GM23338 (cell line): Measurements from ENCODE around the gene CCS. TPM values are rescaled to one million over a fixed set of nuclear protein-coding genes. Genes with fewer than 3 reads are reported as not detected.

Experiments
- ATAC-seq: fragments of 200-7000 bp; cut with Tn5 transposase; 3 replicates; pipeline ENCODE4 v1.9.1; 2020
- DNase-seq: peaks from one replicate; pipeline ENCODE4 v3.0.0-alpha.2; 2015; ENCODE audit warnings: low spot score
- H2AFZ ChIP-seq: fragments of 200-600 bp; sonication (generic); 2 replicates; pipeline ENCODE4 v1.8.0; 2016; ENCODE audit warnings: antibody characterized with exemption, mild to moderate bottlenecking, moderate library complexity
- H3F3A ChIP-seq: fragments of 200-600 bp; sonication (generic); replicated peaks from 2 replicates; pipeline ENCODE4 v1.8.0; 2017; ENCODE audit warnings: antibody characterized with exemption, mixed run types, low read depth
- H3K27ac ChIP-seq: fragments of 200-600 bp; sonication (generic); 2 replicates; pipeline ENCODE4 v1.6.1; 2016; ENCODE audit warnings: low read depth
- H3K27me3 ChIP-seq: fragments of 200-600 bp; sonication (generic); 2 replicates; pipeline ENCODE4 v1.8.0; 2016; ENCODE audit warnings: mild to moderate bottlenecking, mixed run types, moderate library complexity; ENCODE audit not compliant: insufficient read depth
- H3K36me3 ChIP-seq: fragments of 200-600 bp; sonication (generic); 2 replicates; pipeline ENCODE4 v1.8.0; 2016; ENCODE audit warnings: mild to moderate bottlenecking; ENCODE audit not compliant: insufficient read depth
- H3K4me1 ChIP-seq: fragments of 200-600 bp; sonication (generic); 2 replicates; pipeline ENCODE4 v1.8.0; 2016; ENCODE audit warnings: mild to moderate bottlenecking, moderate library complexity; ENCODE audit not compliant: insufficient read depth
- H3K4me2 ChIP-seq: fragments of 200-600 bp; sonication (generic); 2 replicates; pipeline ENCODE4 v1.7.1; 2017; ENCODE audit warnings: mixed run types
- H3K4me3 ChIP-seq: fragments of 200-600 bp; sonication (generic); 2 replicates; pipeline ENCODE4 v1.6.1; 2016; ENCODE audit warnings: mixed run types
- H3K79me2 ChIP-seq: fragments of 200-600 bp; sonication (generic); replicated peaks from 2 replicates; pipeline ENCODE4 v1.8.0; 2017; ENCODE audit warnings: mild to moderate bottlenecking; ENCODE audit not compliant: insufficient read depth
- H3K9me2 ChIP-seq: fragments of 200-600 bp; sonication (generic); 2 replicates; pipeline ENCODE4 v1.8.0; 2017; ENCODE audit not compliant: insufficient read depth
- H4K20me1 ChIP-seq: fragments of 200-600 bp; sonication (generic); replicated peaks from 2 replicates; pipeline ENCODE4 v1.8.0; 2017; ENCODE audit warnings: mild to moderate bottlenecking; ENCODE audit not compliant: insufficient read depth
- H3K27ac Mint-ChIP-seq: 2 replicates; pipeline ENCODE4 v1.8.0; 2020; ENCODE audit warnings: inconsistent platforms, mild to moderate bottlenecking, moderate library complexity, mixed read lengths
- H3K27me3 Mint-ChIP-seq: 3 replicates; pipeline ENCODE4 v1.8.0; 2022; ENCODE audit warnings: low read depth, mild to moderate bottlenecking, moderate library complexity, mixed read lengths, inconsistent platforms; ENCODE audit not compliant: insufficient read depth, poor library complexity
- H3K36me3 Mint-ChIP-seq: 3 replicates; pipeline ENCODE4 v1.8.0; 2021; ENCODE audit warnings: low read depth, mild to moderate bottlenecking, inconsistent platforms, moderate library complexity, mixed read lengths
- H3K4me1 Mint-ChIP-seq: 3 replicates; pipeline ENCODE4 v1.8.0; 2020; ENCODE audit warnings: mild to moderate bottlenecking, inconsistent platforms, mixed read lengths
- H3K4me3 Mint-ChIP-seq: 3 replicates; pipeline ENCODE4 v1.8.0; 2021; ENCODE audit warnings: moderate library complexity, mild to moderate bottlenecking, inconsistent platforms, mixed read lengths
- H3K9me3 Mint-ChIP-seq: 3 replicates; pipeline ENCODE4 v1.8.0; 2020; ENCODE audit warnings: moderate library complexity, mild to moderate bottlenecking, inconsistent platforms, mixed read lengths
- CREB1 ChIP-seq: fragments of 250-450 bp; sonication (Bioruptor Pico); IDR thresholded peaks from 2 replicates; pipeline ENCODE4 v1.5.0; 2020; ENCODE audit warnings: low read depth, mild to moderate bottlenecking, moderate library complexity
- EZH2 ChIP-seq: fragments of 200-600 bp; sonication (generic); IDR thresholded peaks from one replicate; pipeline ENCODE4 v1.8.0; 2017; ENCODE audit warnings: antibody characterized with exemption, mild to moderate bottlenecking, low read depth; ENCODE audit not compliant: unreplicated experiment
- EZH2phosphoT487 ChIP-seq: fragments of 200-600 bp; sonication (generic); IDR thresholded peaks from one replicate; pipeline ENCODE4 v1.8.1; 2018; ENCODE audit warnings: antibody characterized with exemption; ENCODE audit not compliant: unreplicated experiment
- JUNB ChIP-seq: IDR thresholded peaks from one replicate; pipeline ENCODE4 v1.6.1; 2016; ENCODE audit warnings: antibody characterized with exemption; ENCODE audit not compliant: unreplicated experiment
- NANOG ChIP-seq: IDR thresholded peaks from 2 replicates; pipeline ENCODE4 v1.6.1; 2016; ENCODE audit warnings: antibody characterized with exemption, borderline replicate concordance
- POLR2AphosphoS5 ChIP-seq: IDR thresholded peaks from 2 replicates; pipeline ENCODE4 v1.6.1; 2016; ENCODE audit warnings: antibody characterized with exemption, low read depth
- REST ChIP-seq: IDR thresholded peaks from one replicate; pipeline ENCODE4 v1.6.1; 2018; ENCODE audit warnings: antibody characterized with exemption; ENCODE audit not compliant: unreplicated experiment
- STAT1 ChIP-seq: IDR thresholded peaks from one replicate; pipeline ENCODE4 v1.6.1; 2016; ENCODE audit warnings: antibody characterized with exemption; ENCODE audit not compliant: unreplicated experiment
- ZNF114 ChIP-seq: fragments of 250-450 bp; sonication (Bioruptor Pico); IDR thresholded peaks from 2 replicates; pipeline ENCODE4 v1.5.0; 2020; ENCODE audit warnings: mild to moderate bottlenecking, moderate library complexity
- ZNF331 ChIP-seq: fragments of 250-450 bp; sonication (Bioruptor Pico); IDR thresholded peaks from 2 replicates; pipeline ENCODE4 v1.5.0; 2020; ENCODE audit warnings: low read depth, mild to moderate bottlenecking, moderate library complexity
- polyA plus RNA-seq: library from polyadenylated mRNA; unstranded; fragments of >200 nt; fragmentation: Nextera tagmentation; extraction: Ambion mirVana; gene quantifications from 2 replicates; pipeline ENCODE4 v1.2.1, GENCODE V29; 2016
- total RNA-seq: library from RNA; depleted of rRNA; stranded (reverse); fragments of >200 nt; shearing (Covaris generic); gene quantifications from 2 replicates; pipeline ENCODE4 v1.2.3, GENCODE V29; 2014
- TF ChIP-seq, protein P1 (sequence below), 2 experiments: fragments of 200-600 bp in 1 of 2; sonication (generic) in 1 of 2; conservative IDR thresholded peaks; 2 replicates each; pipeline versions ENCODE4 v1.5.1 to v1.6.1; 2016 to 2017; ENCODE audit warnings: antibody characterized with exemption in 2 of 2, low read depth in 2 of 2, mild to moderate bottlenecking in 2 of 2, moderate library complexity in 1 of 2

CCS gene
- total and polyA plus RNA-seq, 2 experiments from 2014 or later, result 36.1 to 60.7 TPM

DNA sequence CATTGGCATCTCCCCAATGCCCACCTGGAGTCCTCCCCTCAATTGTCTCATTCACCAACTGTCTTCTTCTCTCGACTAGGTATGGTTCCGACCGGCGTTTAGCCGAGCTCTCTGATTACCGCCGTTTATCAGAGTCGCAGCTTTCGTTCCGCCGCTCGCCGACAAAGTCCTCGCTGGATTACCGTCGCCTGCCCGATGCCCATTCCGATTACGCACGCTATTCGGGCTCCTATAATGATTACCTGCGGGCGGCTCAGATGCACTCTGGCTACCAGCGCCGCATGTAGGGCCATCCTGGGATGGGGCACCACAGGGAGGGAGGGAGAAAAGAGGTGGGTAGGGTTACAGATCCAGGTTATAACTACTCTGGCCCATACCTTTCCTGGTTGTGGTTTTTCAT, 33.4 kb downstream of the CCS start (continued):
- TF ChIP-seq REST, result no peak

DNA sequence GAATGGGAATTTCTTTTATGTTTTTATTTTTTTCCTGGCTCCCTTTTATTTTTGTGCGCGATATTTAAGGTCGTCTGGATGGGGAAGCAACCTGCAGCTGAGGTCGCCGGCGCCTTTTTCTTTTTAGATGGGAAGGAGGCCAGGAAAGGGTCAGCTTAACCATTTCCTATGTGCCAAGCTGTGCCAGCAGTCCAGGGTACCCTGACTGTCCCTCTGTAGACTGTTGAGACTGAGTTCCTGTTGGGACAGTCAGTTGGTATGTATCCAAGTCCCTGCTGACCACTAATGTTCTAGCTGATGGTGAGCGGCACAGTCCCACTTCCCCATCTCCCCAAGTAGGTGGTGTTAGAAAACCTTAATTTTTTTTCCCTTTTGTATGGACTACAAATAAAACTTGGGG, 33.9 kb downstream of the CCS start:
- H3K9me2 ChIP-seq, result no peaks in the 10 kb centered on the region
- H3K79me2 ChIP-seq, result peaks cover 100% of the 10 kb centered on the region
- H3K27me3 Mint-ChIP-seq, result peaks cover 8% of the 10 kb centered on the region
- H3K27me3 ChIP-seq, result no peaks in the 10 kb centered on the region
- H3K27ac ChIP-seq, result no peak overlapping the region
- no peaks in the 10 kb centered on the region for H3K4me1 Mint-ChIP-seq
- H3K4me2 ChIP-seq, result no peak overlapping the region
- peaks cover 79% of the 10 kb centered on the region for H4K20me1 ChIP-seq
- DNase-seq (no peak), ATAC-seq (no peak)
- H3K27ac Mint-ChIP-seq, result no peak overlapping the region
- H3K36me3 Mint-ChIP-seq, result peaks cover 87% of the 10 kb centered on the region
- H3K36me3 ChIP-seq, result peaks cover 53% of the 10 kb centered on the region
- H3K4me3 Mint-ChIP-seq, result no peak overlapping the region
- no peaks in the 10 kb centered on the region for H3K9me3 Mint-ChIP-seq
- no peak overlapping the region for H2AFZ ChIP-seq
- H3K4me1 ChIP-seq, result no peaks in the 10 kb centered on the region
- no peak overlapping the region for H3K4me3 ChIP-seq
- peaks cover 30% of the 10 kb centered on the region for H3F3A ChIP-seq
- TF ChIP-seq POLR2AphosphoS5, result no peak
- TF ChIP-seq, protein P1, sequence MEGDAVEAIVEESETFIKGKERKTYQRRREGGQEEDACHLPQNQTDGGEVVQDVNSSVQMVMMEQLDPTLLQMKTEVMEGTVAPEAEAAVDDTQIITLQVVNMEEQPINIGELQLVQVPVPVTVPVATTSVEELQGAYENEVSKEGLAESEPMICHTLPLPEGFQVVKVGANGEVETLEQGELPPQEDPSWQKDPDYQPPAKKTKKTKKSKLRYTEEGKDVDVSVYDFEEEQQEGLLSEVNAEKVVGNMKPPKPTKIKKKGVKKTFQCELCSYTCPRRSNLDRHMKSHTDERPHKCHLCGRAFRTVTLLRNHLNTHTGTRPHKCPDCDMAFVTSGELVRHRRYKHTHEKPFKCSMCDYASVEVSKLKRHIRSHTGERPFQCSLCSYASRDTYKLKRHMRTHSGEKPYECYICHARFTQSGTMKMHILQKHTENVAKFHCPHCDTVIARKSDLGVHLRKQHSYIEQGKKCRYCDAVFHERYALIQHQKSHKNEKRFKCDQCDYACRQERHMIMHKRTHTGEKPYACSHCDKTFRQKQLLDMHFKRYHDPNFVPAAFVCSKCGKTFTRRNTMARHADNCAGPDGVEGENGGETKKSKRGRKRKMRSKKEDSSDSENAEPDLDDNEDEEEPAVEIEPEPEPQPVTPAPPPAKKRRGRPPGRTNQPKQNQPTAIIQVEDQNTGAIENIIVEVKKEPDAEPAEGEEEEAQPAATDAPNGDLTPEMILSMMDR (conservative IDR thresholded peaks at IDR 0.05; ENCODE audit: low read depth in 2 of 2), result no peak
- no peak for TF ChIP-seq STAT1
- TF ChIP-seq ZNF114, result no peak
- TF ChIP-seq NANOG, result no peak
- no peak for TF ChIP-seq EZH2phosphoT487
- no peak for TF ChIP-seq CREB1 (CRISPR knock-in tag)
- TF ChIP-seq EZH2, result no peak
- no peak for TF ChIP-seq REST
- no peak for TF ChIP-seq ZNF331 (CRISPR knock-in tag)
- no peak for TF ChIP-seq JUNB
